Progenitor cell of endocrine pancreas (in vitro differentiated cells): ENCODE data around the gene RHD. TPM values are rescaled to one million over a fixed set of nuclear protein-coding genes. Genes with fewer than 3 reads are reported as not detected.
"Not testable (repeated sequence)": the region's sequence is repeated elsewhere in the genome, so short reads cannot be mapped to it uniquely, and the experiment has no call there.

Experiments used
- DNase-seq: peaks from one replicate; pipeline ENCODE4 v3.0.0; 2021; ENCODE audit warnings: low spot score; ENCODE audit not compliant: unreplicated experiment
- H3K27ac Mint-ChIP-seq: 2 replicates; pipeline ENCODE4 v1.8.0; 2021; ENCODE audit warnings: mild to moderate bottlenecking, moderate library complexity, mixed read lengths
- H3K27me3 Mint-ChIP-seq: 2 replicates; pipeline ENCODE4 v1.8.0; 2021; ENCODE audit warnings: mixed read lengths
- H3K36me3 Mint-ChIP-seq: 2 replicates; pipeline ENCODE4 v1.8.0; 2022; ENCODE audit warnings: mixed read lengths; ENCODE audit not compliant: insufficient read depth
- H3K4me1 Mint-ChIP-seq: 2 replicates; pipeline ENCODE4 v1.8.0; 2021; ENCODE audit warnings: low read depth, mixed read lengths
- H3K4me3 Mint-ChIP-seq: 2 replicates; pipeline ENCODE4 v1.8.0; 2021; ENCODE audit warnings: low read depth, mild to moderate bottlenecking, moderate library complexity, mixed read lengths
- H3K9me3 Mint-ChIP-seq: 2 replicates; pipeline ENCODE4 v1.8.0; 2021; ENCODE audit warnings: low read depth, mixed read lengths
- CTCF ChIP-seq: fragments of 200-600 bp; sonication (generic); IDR thresholded peaks from one replicate; pipeline ENCODE4 v1.5.0; 2021; ENCODE audit warnings: antibody characterized with exemption, mild to moderate bottlenecking; ENCODE audit not compliant: unreplicated experiment
- total RNA-seq: library from RNA; stranded (reverse); gene quantifications from 2 replicates; pipeline ENCODE4 v1.2.1, GENCODE V29; 2021

RHD gene
- total RNA-seq, 1 donor from 2014 or later = not detected

- H3K27ac Mint-ChIP-seq = no peak overlapping the region
- DNase-seq = no peak
- H3K36me3 Mint-ChIP-seq = peaks cover 20% of the 10 kb centered on the region
- TF ChIP-seq CTCF = no peak
- no peaks in the 10 kb centered on the region for H3K4me1 Mint-ChIP-seq
- no peaks in the 10 kb centered on the region for H3K9me3 Mint-ChIP-seq
- H3K4me3 Mint-ChIP-seq = no peak overlapping the region
- H3K27me3 Mint-ChIP-seq = no peaks in the 10 kb centered on the region
Measured at GRCh38 chr1:25356441-25356840, 84.1 kb downstream of the RHD start.

- Mint-ChIP-seq H3K36me3 (peaks cover 24% of the 10 kb centered on the region), H3K4me3 (no peak overlapping the region), H3K4me1 (no peaks in the 10 kb centered on the region), H3K27ac (no peak overlapping the region), H3K9me3 (no peaks in the 10 kb centered on the region), H3K27me3 (no peaks in the 10 kb centered on the region)
- no peak for TF ChIP-seq CTCF
- no peak for DNase-seq
Measured at GRCh38 chr1:25356848-25357247, 84.5 kb downstream of the RHD start.

- Mint-ChIP-seq H3K4me3 (no peak overlapping the region), H3K9me3 (no peaks in the 10 kb centered on the region), H3K36me3 (peaks cover 18% of the 10 kb centered on the region), H3K4me1 (no peaks in the 10 kb centered on the region), H3K27me3 (no peaks in the 10 kb centered on the region), H3K27ac (no peak overlapping the region)
- DNase-seq = no peak
- no peak for TF ChIP-seq CTCF
Measured at GRCh38 chr1:25360596-25361581, 88.6 kb downstream of the RHD start.

GRCh38 chr1:25361901-25362300, 89.6 kb downstream of the RHD start:
- DNase-seq = no peak
- Mint-ChIP-seq H3K36me3 (peaks cover 13% of the 10 kb centered on the region), H3K4me1 (no peaks in the 10 kb centered on the region), H3K27ac (no peak overlapping the region), H3K27me3 (no peaks in the 10 kb centered on the region), H3K9me3 (no peaks in the 10 kb centered on the region), H3K4me3 (no peak overlapping the region)
- TF ChIP-seq CTCF = no peak

GRCh38 chr1:25362634-25363559, 90.6 kb downstream of the RHD start:
- not testable (repeated sequence) for H3K4me3 Mint-ChIP-seq, DNase-seq, H3K27me3 Mint-ChIP-seq, H3K4me1 Mint-ChIP-seq, H3K27ac Mint-ChIP-seq, H3K9me3 Mint-ChIP-seq
- H3K36me3 Mint-ChIP-seq = peaks cover 13% of the 10 kb centered on the region
